ENCODE measurements around the gene SMCO4. TPM values are rescaled to one million over a fixed set of nuclear protein-coding genes. Genes with fewer than 3 reads are reported as not detected.

Gene SMCO4
- total and polyA plus RNA-seq, 2 of the 8 experiments (the other 6 are each of a cell fraction or from before 2014, with no cell fraction given), result 33.2 to 53.9 TPM

- TF ChIP-seq USF2 (IDR thresholded peaks at IDR 0.05; ENCODE audit: low read length) (no peak), CHD7 (IDR thresholded peaks at IDR 0.05; ENCODE audit: insufficient replicate concordance, low read length) (peak; percentile 45), BCL11A (IDR thresholded peaks at IDR 0.05; ENCODE audit: low read depth in 2 of 2, low read length in 2 of 2) (no peak), MAFK (IDR thresholded peaks at IDR 0.05; ENCODE audit: low read depth, low read length) (no peak), RFX5 (IDR thresholded peaks at IDR 0.05; ENCODE audit: borderline replicate concordance, low read depth, low read length) (no peak), MAX (IDR thresholded peaks at IDR 0.05) (peak; percentile 13; the same call in 1 of the 2 replicates), RNF2 (IDR thresholded peaks at IDR 0.05; ENCODE audit: borderline replicate concordance, low read depth, low read length, missing control alignments, poor library complexity, severe bottlenecking) (no peak), SRF (IDR thresholded peaks at IDR 0.05; ENCODE audit: low read depth, low read length) (no peak), FOSL1 (IDR thresholded peaks at IDR 0.05; ENCODE audit: insufficient read depth, low read depth, low read length) (no peak)
These were observed 52.1 kb downstream of the SMCO4 start (continued) for GRCh38 chr11:93490996-93491618.
